ENCODE measurements around the gene RALGAPA1.
A peak's percentile ranks its signal among the peaks of the same experiment; 100 is the strongest.
"Not testable (repeated sequence)": the region's sequence is repeated elsewhere in the genome, so short reads cannot be mapped to it uniquely, and the experiment has no call there.

Gene RALGAPA1

GRCh38 chr14:35808638-35809563 lies at the start of gene RALGAPA1:
Gene RALGAPA1, minus strand, starts transcription at chr14:35809295. Its CDS starts 460 bp downstream, at chr14:35808835.
- peak; percentile 95 to 96 for DNase-seq (ENCODE audit: low read depth in 2 of 2)

- DNase-seq (ENCODE audit: low read depth in 2 of 2), result no peak
These were observed 49.6 kb upstream of the RALGAPA1 start for GRCh38 chr14:35858521-35859209.

GRCh38 chr14:35855876-35856481 lies 46.9 kb upstream of the RALGAPA1 start:
- DNase-seq (ENCODE audit: low read depth in 2 of 2), result no peak

GRCh38 chr14:35854696-35855270 lies 45.7 kb upstream of the RALGAPA1 start:
- DNase-seq (ENCODE audit: low read depth in 2 of 2), result no peak

- DNase-seq (ENCODE audit: low read depth in 2 of 2), result no peak
These were observed 44.1 kb upstream of the RALGAPA1 start for GRCh38 chr14:35853225-35853624.

GRCh38 chr14:35851823-35852222 lies 42.7 kb upstream of the RALGAPA1 start:
- no peak for DNase-seq (ENCODE audit: low read depth in 2 of 2)

GRCh38 chr14:35849122-35849521 lies 40.0 kb upstream of the RALGAPA1 start:
- no peak for DNase-seq (ENCODE audit: low read depth in 2 of 2)

GRCh38 chr14:35847636-35848035 lies 38.5 kb upstream of the RALGAPA1 start:
- no peak for DNase-seq (ENCODE audit: low read depth in 2 of 2)

- DNase-seq (ENCODE audit: low read depth in 2 of 2), result no peak
These were observed 35.4 kb upstream of the RALGAPA1 start for GRCh38 chr14:35844494-35844893.

GRCh38 chr14:35842245-35842644 lies 33.1 kb upstream of the RALGAPA1 start:
- DNase-seq (ENCODE audit: low read depth in 2 of 2), result not testable (repeated sequence)

- not testable (repeated sequence) for DNase-seq (ENCODE audit: low read depth in 2 of 2)
These were observed 32.6 kb upstream of the RALGAPA1 start for GRCh38 chr14:35841704-35842103.

- no peak for DNase-seq (ENCODE audit: low read depth in 2 of 2)
These were observed 26.3 kb upstream of the RALGAPA1 start for GRCh38 chr14:35835208-35835982.

GRCh38 chr14:35829449-35829848 lies 20.4 kb upstream of the RALGAPA1 start:
- no peak for DNase-seq (ENCODE audit: low read depth in 2 of 2)

- DNase-seq (ENCODE audit: low read depth in 2 of 2), result no peak
These were observed 18.8 kb upstream of the RALGAPA1 start for GRCh38 chr14:35827678-35828472.

GRCh38 chr14:35826952-35827416 lies 17.9 kb upstream of the RALGAPA1 start:
- no peak for DNase-seq (ENCODE audit: low read depth in 2 of 2)

GRCh38 chr14:35826218-35826951 lies 17.3 kb upstream of the RALGAPA1 start, which contains the start of gene BRMS1L:
Gene BRMS1L, plus strand, starts transcription at chr14:35826338. Its CDS starts 179 bp downstream, at chr14:35826517.
- peak; percentile 97 for DNase-seq (ENCODE audit: low read depth in 2 of 2)

- DNase-seq (ENCODE audit: low read depth in 2 of 2), result no peak
These were observed 16.8 kb upstream of the RALGAPA1 start for GRCh38 chr14:35825968-35826217.

GRCh38 chr14:35824446-35825165 lies 15.5 kb upstream of the RALGAPA1 start:
- not testable (repeated sequence) for DNase-seq (ENCODE audit: low read depth in 2 of 2)

GRCh38 chr14:35822501-35822900 lies 13.4 kb upstream of the RALGAPA1 start:
- DNase-seq (ENCODE audit: low read depth in 2 of 2), result no peak

Data from fibroblast of skin of left biceps (primary cell).